ENCODE measurements around the gene DGKQ. TPM values are rescaled to one million over a fixed set of nuclear protein-coding genes. Genes with fewer than 3 reads are reported as not detected.

DGKQ gene
- total and polyA plus RNA-seq, 2 of the 13 experiments (the other 11 are each of a cell fraction or from before 2014, with no cell fraction given) = 4.5 to 7.2 TPM

DNA sequence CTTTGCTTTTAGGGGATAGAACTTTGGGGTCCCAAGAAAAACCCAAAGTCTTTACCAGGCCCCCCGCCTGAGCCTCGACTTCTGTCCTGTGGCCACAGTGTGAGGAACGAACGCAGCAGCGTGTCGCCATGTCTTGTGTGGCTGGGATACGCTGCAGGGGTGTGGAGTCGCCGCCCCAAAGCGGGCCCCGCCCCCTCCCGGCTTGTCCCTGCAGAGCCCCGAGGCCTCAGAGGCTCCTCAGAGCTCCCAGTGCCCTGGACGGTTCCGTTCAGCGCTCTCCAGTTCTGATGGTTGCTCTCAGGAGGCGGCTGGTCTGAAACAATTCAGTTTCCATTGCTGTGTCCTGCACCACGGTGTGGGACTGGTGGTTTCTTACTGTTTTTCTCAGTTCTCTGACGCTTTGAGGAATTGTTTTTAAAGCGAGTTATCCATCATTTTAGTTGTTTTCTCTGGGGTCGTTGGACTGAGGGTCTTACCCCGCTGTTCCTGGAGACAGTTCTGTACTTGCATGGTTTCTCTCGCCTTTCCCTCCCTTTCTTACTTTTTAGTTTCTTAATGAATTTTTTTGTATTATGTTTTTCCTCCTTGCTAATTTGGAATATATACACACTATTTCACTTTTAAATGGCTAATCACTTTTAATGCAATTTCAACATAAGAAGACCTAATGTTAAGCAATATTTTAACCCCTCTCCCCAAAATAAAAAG lies 11.9 kb upstream of the DGKQ start (continued):
- peak; percentile 70 for TF ChIP-seq BORCS8-MEF2B (CRISPR knock-in tag; IDR thresholded peaks at IDR 0.05)
- TF ChIP-seq ZNF343 (CRISPR knock-in tag; IDR thresholded peaks at IDR 0.05) = no peak
- TF ChIP-seq, protein P1, sequence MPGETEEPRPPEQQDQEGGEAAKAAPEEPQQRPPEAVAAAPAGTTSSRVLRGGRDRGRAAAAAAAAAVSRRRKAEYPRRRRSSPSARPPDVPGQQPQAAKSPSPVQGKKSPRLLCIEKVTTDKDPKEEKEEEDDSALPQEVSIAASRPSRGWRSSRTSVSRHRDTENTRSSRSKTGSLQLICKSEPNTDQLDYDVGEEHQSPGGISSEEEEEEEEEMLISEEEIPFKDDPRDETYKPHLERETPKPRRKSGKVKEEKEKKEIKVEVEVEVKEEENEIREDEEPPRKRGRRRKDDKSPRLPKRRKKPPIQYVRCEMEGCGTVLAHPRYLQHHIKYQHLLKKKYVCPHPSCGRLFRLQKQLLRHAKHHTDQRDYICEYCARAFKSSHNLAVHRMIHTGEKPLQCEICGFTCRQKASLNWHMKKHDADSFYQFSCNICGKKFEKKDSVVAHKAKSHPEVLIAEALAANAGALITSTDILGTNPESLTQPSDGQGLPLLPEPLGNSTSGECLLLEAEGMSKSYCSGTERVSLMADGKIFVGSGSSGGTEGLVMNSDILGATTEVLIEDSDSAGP (CRISPR knock-in tag; IDR thresholded peaks at IDR 0.05; ENCODE audit: borderline replicate concordance) = peak; percentile 53; the same call in 1 of the 2 replicates
- TF ChIP-seq, protein P2, sequence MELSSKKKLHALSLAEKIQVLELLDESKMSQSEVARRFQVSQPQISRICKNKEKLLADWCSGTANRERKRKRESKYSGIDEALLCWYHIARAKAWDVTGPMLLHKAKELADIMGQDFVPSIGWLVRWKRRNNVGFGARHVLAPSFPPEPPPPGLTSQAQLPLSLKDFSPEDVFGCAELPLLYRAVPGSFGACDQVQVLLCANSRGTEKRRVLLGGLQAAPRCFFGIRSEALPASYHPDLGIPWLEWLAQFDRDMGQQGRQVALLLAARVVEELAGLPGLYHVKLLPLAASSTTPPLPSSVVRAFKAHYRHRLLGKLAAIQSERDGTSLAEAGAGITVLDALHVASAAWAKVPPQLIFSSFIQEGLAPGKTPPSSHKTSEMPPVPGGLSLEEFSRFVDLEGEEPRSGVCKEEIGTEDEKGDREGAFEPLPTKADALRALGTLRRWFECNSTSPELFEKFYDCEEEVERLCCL (CRISPR knock-in tag; IDR thresholded peaks at IDR 0.05; ENCODE audit: borderline replicate concordance) = no peak
- TF ChIP-seq, protein P3, sequence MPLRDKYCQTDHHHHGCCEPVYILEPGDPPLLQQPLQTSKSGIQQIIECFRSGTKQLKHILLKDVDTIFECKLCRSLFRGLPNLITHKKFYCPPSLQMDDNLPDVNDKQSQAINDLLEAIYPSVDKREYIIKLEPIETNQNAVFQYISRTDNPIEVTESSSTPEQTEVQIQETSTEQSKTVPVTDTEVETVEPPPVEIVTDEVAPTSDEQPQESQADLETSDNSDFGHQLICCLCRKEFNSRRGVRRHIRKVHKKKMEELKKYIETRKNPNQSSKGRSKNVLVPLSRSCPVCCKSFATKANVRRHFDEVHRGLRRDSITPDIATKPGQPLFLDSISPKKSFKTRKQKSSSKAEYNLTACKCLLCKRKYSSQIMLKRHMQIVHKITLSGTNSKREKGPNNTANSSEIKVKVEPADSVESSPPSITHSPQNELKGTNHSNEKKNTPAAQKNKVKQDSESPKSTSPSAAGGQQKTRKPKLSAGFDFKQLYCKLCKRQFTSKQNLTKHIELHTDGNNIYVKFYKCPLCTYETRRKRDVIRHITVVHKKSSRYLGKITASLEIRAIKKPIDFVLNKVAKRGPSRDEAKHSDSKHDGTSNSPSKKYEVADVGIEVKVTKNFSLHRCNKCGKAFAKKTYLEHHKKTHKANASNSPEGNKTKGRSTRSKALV (CRISPR knock-in tag; IDR thresholded peaks at IDR 0.05) = no peak
- TF ChIP-seq, protein P4, sequence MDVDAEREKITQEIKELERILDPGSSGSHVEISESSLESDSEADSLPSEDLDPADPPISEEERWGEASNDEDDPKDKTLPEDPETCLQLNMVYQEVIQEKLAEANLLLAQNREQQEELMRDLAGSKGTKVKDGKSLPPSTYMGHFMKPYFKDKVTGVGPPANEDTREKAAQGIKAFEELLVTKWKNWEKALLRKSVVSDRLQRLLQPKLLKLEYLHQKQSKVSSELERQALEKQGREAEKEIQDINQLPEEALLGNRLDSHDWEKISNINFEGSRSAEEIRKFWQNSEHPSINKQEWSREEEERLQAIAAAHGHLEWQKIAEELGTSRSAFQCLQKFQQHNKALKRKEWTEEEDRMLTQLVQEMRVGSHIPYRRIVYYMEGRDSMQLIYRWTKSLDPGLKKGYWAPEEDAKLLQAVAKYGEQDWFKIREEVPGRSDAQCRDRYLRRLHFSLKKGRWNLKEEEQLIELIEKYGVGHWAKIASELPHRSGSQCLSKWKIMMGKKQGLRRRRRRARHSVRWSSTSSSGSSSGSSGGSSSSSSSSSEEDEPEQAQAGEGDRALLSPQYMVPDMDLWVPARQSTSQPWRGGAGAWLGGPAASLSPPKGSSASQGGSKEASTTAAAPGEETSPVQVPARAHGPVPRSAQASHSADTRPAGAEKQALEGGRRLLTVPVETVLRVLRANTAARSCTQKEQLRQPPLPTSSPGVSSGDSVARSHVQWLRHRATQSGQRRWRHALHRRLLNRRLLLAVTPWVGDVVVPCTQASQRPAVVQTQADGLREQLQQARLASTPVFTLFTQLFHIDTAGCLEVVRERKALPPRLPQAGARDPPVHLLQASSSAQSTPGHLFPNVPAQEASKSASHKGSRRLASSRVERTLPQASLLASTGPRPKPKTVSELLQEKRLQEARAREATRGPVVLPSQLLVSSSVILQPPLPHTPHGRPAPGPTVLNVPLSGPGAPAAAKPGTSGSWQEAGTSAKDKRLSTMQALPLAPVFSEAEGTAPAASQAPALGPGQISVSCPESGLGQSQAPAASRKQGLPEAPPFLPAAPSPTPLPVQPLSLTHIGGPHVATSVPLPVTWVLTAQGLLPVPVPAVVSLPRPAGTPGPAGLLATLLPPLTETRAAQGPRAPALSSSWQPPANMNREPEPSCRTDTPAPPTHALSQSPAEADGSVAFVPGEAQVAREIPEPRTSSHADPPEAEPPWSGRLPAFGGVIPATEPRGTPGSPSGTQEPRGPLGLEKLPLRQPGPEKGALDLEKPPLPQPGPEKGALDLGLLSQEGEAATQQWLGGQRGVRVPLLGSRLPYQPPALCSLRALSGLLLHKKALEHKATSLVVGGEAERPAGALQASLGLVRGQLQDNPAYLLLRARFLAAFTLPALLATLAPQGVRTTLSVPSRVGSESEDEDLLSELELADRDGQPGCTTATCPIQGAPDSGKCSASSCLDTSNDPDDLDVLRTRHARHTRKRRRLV (CRISPR knock-in tag; IDR thresholded peaks at IDR 0.05) = no peak
- TF ChIP-seq PHF5A (CRISPR knock-in tag; IDR thresholded peaks at IDR 0.05; ENCODE audit: low read depth, unreplicated experiment) = no peak
- no peak for TF ChIP-seq ATRX (CRISPR knock-in tag; IDR thresholded peaks at IDR 0.05; ENCODE audit: borderline replicate concordance)
- no peak for TF ChIP-seq GFI1 (CRISPR knock-in tag; IDR thresholded peaks at IDR 0.05; ENCODE audit: borderline replicate concordance)
- TF ChIP-seq, protein P5, sequence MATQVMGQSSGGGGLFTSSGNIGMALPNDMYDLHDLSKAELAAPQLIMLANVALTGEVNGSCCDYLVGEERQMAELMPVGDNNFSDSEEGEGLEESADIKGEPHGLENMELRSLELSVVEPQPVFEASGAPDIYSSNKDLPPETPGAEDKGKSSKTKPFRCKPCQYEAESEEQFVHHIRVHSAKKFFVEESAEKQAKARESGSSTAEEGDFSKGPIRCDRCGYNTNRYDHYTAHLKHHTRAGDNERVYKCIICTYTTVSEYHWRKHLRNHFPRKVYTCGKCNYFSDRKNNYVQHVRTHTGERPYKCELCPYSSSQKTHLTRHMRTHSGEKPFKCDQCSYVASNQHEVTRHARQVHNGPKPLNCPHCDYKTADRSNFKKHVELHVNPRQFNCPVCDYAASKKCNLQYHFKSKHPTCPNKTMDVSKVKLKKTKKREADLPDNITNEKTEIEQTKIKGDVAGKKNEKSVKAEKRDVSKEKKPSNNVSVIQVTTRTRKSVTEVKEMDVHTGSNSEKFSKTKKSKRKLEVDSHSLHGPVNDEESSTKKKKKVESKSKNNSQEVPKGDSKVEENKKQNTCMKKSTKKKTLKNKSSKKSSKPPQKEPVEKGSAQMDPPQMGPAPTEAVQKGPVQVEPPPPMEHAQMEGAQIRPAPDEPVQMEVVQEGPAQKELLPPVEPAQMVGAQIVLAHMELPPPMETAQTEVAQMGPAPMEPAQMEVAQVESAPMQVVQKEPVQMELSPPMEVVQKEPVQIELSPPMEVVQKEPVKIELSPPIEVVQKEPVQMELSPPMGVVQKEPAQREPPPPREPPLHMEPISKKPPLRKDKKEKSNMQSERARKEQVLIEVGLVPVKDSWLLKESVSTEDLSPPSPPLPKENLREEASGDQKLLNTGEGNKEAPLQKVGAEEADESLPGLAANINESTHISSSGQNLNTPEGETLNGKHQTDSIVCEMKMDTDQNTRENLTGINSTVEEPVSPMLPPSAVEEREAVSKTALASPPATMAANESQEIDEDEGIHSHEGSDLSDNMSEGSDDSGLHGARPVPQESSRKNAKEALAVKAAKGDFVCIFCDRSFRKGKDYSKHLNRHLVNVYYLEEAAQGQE (IDR thresholded peaks at IDR 0.05; ENCODE audit: borderline replicate concordance in 1 of 2, low read depth in 1 of 2, low read length in 2 of 2) = peak in 1 of 2 experiments; percentile 31; a peak in 1 of 4 replicates
- TF ChIP-seq ZNF331 (CRISPR knock-in tag; IDR thresholded peaks at IDR 0.05) = 0 out of 2 replicates have a peak, but pooled peaks have one; percentile 21
- TF ChIP-seq TCF7L2 (IDR thresholded peaks at IDR 0.05; ENCODE audit: low read depth, low read length) = no peak
